Activated naive CD4-positive, alpha-beta T cell treated with anti-CD3 and anti-CD28 coated beads, Interleukin-2, amount 50 U/mL, for 72 hours (primary cell): ENCODE results near the gene FTCDNL1. TPM values are rescaled to one million over a fixed set of nuclear protein-coding genes. Genes with fewer than 3 reads are reported as not detected.

ENCODE experiments used
- ATAC-seq, 2 donors: fragments of 150-1000 bp; cut with Tn5 transposase; 2 replicates each; pipeline ENCODE4 v1.10.0; 2021; ENCODE audit warnings: mild to moderate bottlenecking in 2 of 2, moderate library complexity in 2 of 2
- DNase-seq, 2 donors: peaks; one replicate each; pipeline ENCODE4 v3.0.0; 2021 to 2022; ENCODE audit warnings: low spot score in 2 of 2
- H3K27ac Mint-ChIP-seq, 2 donors: one replicate each; pipeline ENCODE4 v1.8.0; 2022; ENCODE audit warnings: mild to moderate bottlenecking in 2 of 2, mixed read lengths in 2 of 2
- H3K36me3 Mint-ChIP-seq, 2 donors: one replicate each; pipeline ENCODE4 v1.8.0; 2022; ENCODE audit warnings: mixed read lengths in 2 of 2
- H3K9me3 Mint-ChIP-seq, 2 donors: one replicate each; pipeline ENCODE4 v1.8.0; 2022; ENCODE audit warnings: mixed read lengths in 2 of 2
- total RNA-seq, 2 donors: library from RNA; stranded (reverse); gene quantifications; one replicate each; pipeline ENCODE4 v1.2.3, GENCODE V29; 2022

The FTCDNL1 gene
- total RNA-seq, 2 donors from 2014 or later, result 0.55 to 3.9 TPM

GRCh38 chr2:199850218-199850717 lies 724 bp downstream of the FTCDNL1 start:
- Mint-ChIP-seq H3K27ac (no peak overlapping the region), H3K36me3 (peaks cover 4 to 5% of the 10 kb centered on the region in 2 donors), H3K9me3 (no peaks in the 10 kb centered on the region)
- no peak for DNase-seq
- no peak for ATAC-seq

GRCh38 chr2:199848389-199849130 lies 2.4 kb downstream of the FTCDNL1 start:
- Mint-ChIP-seq H3K27ac (no peak overlapping the region), H3K9me3 (no peaks in the 10 kb centered on the region), H3K36me3 (peaks cover 4 to 5% of the 10 kb centered on the region in 2 donors)
- ATAC-seq (no peak), DNase-seq (no peak)

- no peak for DNase-seq
- ATAC-seq, result no peak
- no peaks in the 10 kb centered on the region for H3K9me3 Mint-ChIP-seq
- no peak overlapping the region for H3K27ac Mint-ChIP-seq
- peaks cover 4 to 5% of the 10 kb centered on the region in 2 donors for H3K36me3 Mint-ChIP-seq
These were observed 3.7 kb downstream of the FTCDNL1 start for GRCh38 chr2:199847181-199847864.

GRCh38 chr2:199842631-199843395 lies 8.2 kb downstream of the FTCDNL1 start:
- no peak for DNase-seq
- ATAC-seq, result no peak
- no peaks in the 10 kb centered on the region for H3K9me3 Mint-ChIP-seq
- H3K27ac Mint-ChIP-seq, result no peak overlapping the region
- peaks cover 0 to 16% of the 10 kb centered on the region in 2 donors for H3K36me3 Mint-ChIP-seq

- no peaks in the 10 kb centered on the region for H3K9me3 Mint-ChIP-seq
- DNase-seq (no peak), ATAC-seq (no peak)
- peaks cover 0 to 17% of the 10 kb centered on the region in 2 donors for H3K36me3 Mint-ChIP-seq
- no peak overlapping the region for H3K27ac Mint-ChIP-seq
These were observed 9.6 kb downstream of the FTCDNL1 start for GRCh38 chr2:199841409-199841808.

GRCh38 chr2:199838399-199838798 lies 12.6 kb downstream of the FTCDNL1 start:
- no peak for DNase-seq
- H3K27ac Mint-ChIP-seq, result no peak overlapping the region
- peaks cover 0 to 17% of the 10 kb centered on the region in 2 donors for H3K36me3 Mint-ChIP-seq
- no peak for ATAC-seq
- H3K9me3 Mint-ChIP-seq, result no peaks in the 10 kb centered on the region

- Mint-ChIP-seq H3K9me3 (no peaks in the 10 kb centered on the region), H3K36me3 (peaks cover 0 to 17% of the 10 kb centered on the region in 2 donors), H3K27ac (no peak overlapping the region)
- no peak for ATAC-seq
- no peak for DNase-seq
These were observed 14.0 kb downstream of the FTCDNL1 start for GRCh38 chr2:199836943-199837342.

- DNase-seq, result no peak
- Mint-ChIP-seq H3K9me3 (no peaks in the 10 kb centered on the region), H3K36me3 (peaks cover 0 to 6% of the 10 kb centered on the region in 2 donors), H3K27ac (no peak overlapping the region)
- ATAC-seq, result no peak
These were observed 17.5 kb downstream of the FTCDNL1 start for GRCh38 chr2:199833525-199833924.

- DNase-seq (no peak), ATAC-seq (no peak)
- H3K36me3 Mint-ChIP-seq, result no peaks in the 10 kb centered on the region
- no peak overlapping the region for H3K27ac Mint-ChIP-seq
- H3K9me3 Mint-ChIP-seq, result no peaks in the 10 kb centered on the region
These were observed 20.5 kb downstream of the FTCDNL1 start for GRCh38 chr2:199830531-199830930.

- no peak overlapping the region for H3K27ac Mint-ChIP-seq
- no peak for ATAC-seq
- no peaks in the 10 kb centered on the region for H3K9me3 Mint-ChIP-seq
- H3K36me3 Mint-ChIP-seq, result no peaks in the 10 kb centered on the region
- no peak for DNase-seq
These were observed 21.4 kb downstream of the FTCDNL1 start for GRCh38 chr2:199829628-199830027.

GRCh38 chr2:199819746-199820145 lies 31.2 kb downstream of the FTCDNL1 start:
- ATAC-seq (no peak), DNase-seq (no peak)
- Mint-ChIP-seq H3K9me3 (no peaks in the 10 kb centered on the region), H3K36me3 (no peaks in the 10 kb centered on the region), H3K27ac (no peak overlapping the region)

GRCh38 chr2:199818754-199819153 lies 32.2 kb downstream of the FTCDNL1 start:
- H3K36me3 Mint-ChIP-seq, result no peaks in the 10 kb centered on the region
- H3K27ac Mint-ChIP-seq, result no peak overlapping the region
- ATAC-seq (no peak), DNase-seq (no peak)
- no peaks in the 10 kb centered on the region for H3K9me3 Mint-ChIP-seq

- Mint-ChIP-seq H3K9me3 (no peaks in the 10 kb centered on the region), H3K27ac (no peak overlapping the region), H3K36me3 (no peaks in the 10 kb centered on the region)
- DNase-seq, result no peak
- ATAC-seq, result no peak
These were observed 33.0 kb downstream of the FTCDNL1 start for GRCh38 chr2:199818026-199818425.

- DNase-seq, result no peak
- Mint-ChIP-seq H3K9me3 (no peaks in the 10 kb centered on the region), H3K27ac (no peak overlapping the region), H3K36me3 (no peaks in the 10 kb centered on the region)
- ATAC-seq, result no peak
These were observed 36.2 kb downstream of the FTCDNL1 start for GRCh38 chr2:199814817-199815211.

GRCh38 chr2:199814101-199814816 lies 36.7 kb downstream of the FTCDNL1 start:
- no peak overlapping the region for H3K27ac Mint-ChIP-seq
- H3K36me3 Mint-ChIP-seq, result no peaks in the 10 kb centered on the region
- ATAC-seq, result no peak
- no peaks in the 10 kb centered on the region for H3K9me3 Mint-ChIP-seq
- DNase-seq, result no peak

GRCh38 chr2:199812493-199812892 lies 38.5 kb downstream of the FTCDNL1 start:
- no peaks in the 10 kb centered on the region for H3K9me3 Mint-ChIP-seq
- H3K36me3 Mint-ChIP-seq, result no peaks in the 10 kb centered on the region
- H3K27ac Mint-ChIP-seq, result no peak overlapping the region
- DNase-seq (no peak), ATAC-seq (no peak)
